ENCODE measurements around the gene CAP1.
A peak's percentile ranks its signal among the peaks of the same experiment; 100 is the strongest.

CAP1 gene

GRCh38 chr1:40059338-40059959, 18.9 kb downstream of the CAP1 start:
- peak; percentile 18 for DNase-seq

- no peak for DNase-seq
These were observed 19.6 kb downstream of the CAP1 start for GRCh38 chr1:40059960-40060750.

GRCh38 chr1:40064797-40065499, 24.4 kb downstream of the CAP1 start:
- DNase-seq = no peak

DNA sequence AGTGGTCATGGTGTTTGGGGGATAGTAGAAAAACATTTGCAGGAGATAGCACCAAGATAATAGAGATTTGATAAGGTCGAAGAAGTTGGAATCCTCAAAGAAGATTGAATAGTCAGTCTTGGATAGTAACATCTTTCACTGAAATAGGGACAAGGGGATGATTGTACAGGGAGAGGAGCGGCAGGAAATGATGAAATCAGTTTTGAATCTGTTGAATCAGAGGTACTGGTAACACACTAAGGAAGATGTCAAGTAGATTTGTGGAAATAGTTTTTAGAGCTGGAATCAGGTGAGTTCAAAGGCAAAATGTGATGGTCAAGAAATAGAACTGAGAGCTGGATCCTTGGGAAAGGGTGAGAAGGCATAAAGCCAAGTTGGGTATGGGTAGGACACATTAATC, 26.5 kb downstream of the CAP1 start:
- DNase-seq = no peak

- DNase-seq = no peak
These were observed 27.3 kb downstream of the CAP1 start for GRCh38 chr1:40067851-40068250.

GRCh38 chr1:40072142-40072541, 31.6 kb downstream of the CAP1 start:
- DNase-seq = no peak

DNA sequence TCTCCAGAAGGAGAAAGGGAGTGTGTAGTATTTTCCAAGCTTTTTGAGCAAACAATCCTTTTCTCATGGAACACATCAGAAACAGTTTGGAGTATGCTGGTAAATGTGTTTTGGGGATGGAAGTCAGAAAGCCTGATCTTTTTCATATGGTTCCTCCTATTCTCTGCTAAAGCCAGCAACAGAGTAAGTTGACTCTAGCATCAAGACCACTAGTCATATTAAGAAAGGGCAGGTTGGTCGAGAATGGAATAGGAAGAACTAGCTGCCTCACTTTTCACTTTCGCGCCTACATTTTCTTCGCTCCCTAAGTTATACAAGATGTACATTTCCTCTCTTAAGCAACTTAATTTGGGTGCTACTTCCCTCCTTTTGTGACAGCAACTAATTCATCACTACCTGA, 32.5 kb downstream of the CAP1 start:
- no peak for DNase-seq

DNA sequence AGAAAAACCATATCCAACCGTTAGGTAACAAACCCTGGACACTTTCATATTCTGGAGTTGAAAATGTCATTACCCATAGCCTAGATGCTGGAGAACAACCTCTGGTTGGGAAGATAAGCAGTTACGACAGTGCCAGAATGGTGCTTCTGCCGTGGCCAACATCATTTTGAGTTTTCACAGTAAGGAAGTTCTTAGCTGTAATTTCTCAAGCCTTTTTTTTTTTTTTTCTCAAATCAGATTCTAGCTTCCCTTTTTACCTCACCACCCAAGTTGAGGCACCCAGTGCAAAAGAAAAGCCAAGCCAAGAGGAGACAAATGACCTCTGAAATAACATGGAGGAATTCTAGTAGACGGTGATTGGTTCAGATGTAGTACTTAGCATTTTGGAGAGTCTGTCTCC, 34.7 kb downstream of the CAP1 start:
- no peak for DNase-seq

- no peak for DNase-seq
These were observed 36.4 kb downstream of the CAP1 start for GRCh38 chr1:40076895-40077312.

DNA sequence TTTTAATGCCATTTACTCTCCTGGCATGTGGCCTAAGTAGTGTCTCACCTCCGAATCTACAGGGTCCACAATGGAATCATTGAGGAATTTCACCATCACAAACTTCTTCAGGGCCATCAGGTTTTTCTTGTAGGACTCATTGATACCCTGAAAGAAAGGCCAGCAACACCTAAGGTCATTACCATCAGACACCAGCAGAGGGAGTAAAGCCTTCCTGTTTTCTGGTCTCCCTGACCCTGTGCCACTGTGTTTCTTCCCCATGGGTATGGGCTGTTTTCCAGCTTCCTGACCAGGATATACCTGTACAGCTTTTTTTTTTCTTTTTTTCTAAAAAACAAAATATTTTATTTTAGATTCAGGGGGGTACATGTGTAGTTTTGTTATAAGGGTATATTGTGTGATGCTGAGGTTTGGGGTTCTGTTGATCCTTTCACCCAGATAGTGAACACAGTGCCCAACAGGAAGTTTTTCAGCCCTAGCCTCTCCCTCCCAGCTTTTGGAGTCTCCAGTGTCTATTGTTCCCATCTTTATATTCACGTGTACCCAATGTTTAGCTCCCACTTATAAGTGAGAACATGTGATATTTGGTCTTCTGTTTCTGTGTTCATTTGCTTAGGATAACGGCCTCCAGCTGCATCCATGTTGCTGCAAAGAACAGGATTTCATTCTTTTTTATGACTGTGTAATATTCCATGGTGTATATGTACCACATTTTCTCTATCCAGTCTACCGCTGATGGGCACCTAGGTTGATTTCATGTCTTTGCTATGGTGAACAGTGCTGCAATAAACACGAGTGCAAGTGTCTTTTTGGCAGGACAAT, 38.2 kb downstream of the CAP1 start:
- peak; percentile 27 for DNase-seq

GRCh38 chr1:40079774-40080400, 39.4 kb downstream of the CAP1 start:
- no peak for DNase-seq

GRCh38 chr1:40081871-40082270, 41.3 kb downstream of the CAP1 start:
- no peak for DNase-seq

- peak; percentile 73 for DNase-seq
These were observed 44.2 kb downstream of the CAP1 start for GRCh38 chr1:40084750-40085149.

DNA sequence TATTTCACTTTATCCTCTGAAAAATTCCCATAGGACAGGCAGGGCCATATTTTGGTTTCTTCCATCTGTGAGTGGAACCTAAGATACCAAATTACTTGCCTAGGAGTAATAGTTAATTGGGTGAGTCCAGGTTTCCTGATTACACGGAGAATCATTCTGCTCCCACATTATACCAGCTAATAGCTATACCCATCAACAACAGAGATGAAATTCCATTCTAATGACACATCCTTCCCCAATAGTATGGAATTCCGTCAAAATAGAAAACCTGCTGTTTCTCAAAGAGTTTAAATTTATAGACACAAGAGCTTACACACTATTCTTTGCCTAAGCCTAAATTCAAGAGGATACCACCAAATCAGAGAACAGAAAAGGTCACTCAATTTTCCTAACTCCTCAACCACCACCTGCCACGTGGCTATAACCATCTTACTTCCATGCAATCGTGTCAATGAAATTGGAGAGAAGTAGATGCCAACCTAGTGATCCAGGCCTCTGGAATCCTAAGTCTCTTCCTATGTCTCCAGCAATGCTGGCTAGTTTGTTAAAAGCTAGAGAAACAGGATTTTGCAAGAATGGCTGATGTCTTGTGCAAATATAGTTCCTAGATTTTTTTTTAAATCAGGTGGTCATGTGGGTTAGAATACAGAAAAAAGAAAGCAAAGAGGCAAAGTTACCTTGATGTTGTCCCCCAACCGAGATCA, 50.3 kb downstream of the CAP1 start:
- no peak for DNase-seq

GRCh38 chr1:40092241-40092640, 51.7 kb downstream of the CAP1 start:
- no peak for DNase-seq

DNA sequence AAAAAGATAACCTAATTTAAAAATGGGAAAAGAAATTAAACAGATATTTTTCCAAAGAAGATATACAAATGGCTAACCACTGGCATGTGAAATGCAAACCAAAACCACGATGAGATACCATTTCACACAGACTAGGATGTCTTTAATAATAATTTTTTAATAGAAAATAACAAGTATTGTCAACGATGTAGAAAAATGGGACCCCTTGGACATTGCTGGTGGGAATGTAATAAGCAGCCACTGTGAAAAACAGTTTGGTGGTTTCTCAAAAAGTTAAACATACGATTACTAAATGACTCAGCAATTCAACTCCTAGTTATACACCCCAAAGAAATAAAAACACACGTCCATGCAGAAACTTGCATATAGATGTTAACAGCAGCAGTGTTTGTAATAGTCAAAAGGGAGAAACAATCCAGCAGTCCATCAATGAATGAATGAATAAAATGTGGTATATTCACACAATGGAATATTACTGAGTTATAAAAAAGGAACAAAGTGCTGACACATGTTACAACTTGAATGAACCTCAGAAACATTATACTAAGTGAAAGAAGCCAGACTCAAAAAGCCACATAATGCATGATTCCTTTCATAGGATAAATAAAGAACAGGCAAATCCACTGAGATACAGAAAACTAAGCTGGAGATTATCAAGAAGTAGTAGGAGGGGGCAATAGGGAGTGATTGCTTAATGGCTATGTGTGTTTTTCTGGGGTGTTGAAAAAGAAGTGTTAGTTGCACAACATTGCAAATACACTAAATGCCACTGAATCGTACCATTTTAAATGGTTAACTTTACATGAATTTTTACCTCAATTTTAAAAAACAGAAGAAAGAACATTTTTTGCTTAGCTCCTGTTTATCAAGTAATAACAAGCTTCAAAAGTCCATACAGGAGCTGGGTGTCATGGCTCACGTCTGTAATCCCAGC, 52.4 kb downstream of the CAP1 start:
- DNase-seq = no peak

DNA sequence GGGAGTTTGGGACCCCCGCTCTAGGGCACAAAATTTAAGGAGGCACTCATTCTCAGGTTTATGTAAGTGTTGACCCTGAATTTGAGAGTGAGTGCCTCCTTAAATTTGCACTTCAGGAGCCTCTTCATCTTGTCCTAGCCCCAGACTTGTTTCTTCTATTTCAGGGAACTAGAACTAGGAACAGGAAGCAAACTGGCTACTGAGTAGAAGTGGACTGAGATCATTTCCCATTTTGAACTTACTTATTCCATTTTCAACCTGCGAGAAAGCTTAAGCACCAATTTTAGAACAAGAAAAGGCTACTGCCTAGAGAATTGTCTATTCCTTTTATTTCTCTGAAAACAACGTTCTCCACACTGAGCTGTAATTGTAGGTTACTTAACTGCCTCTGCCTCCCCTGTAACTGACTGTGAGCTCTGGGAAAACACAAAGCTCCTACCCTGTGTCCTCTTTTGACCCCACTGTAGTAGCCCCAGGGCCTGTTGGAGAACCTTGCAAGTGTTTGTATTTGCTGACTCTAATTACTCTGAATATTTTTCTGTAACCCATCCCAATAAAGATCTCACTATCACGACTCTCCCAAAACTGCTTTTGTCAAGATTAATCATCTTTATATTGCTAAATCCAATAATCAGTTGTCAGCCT, 54.1 kb downstream of the CAP1 start:
- DNase-seq = peak; percentile 7

GRCh38 chr1:40095806-40096205, 55.3 kb downstream of the CAP1 start:
- DNase-seq = no peak

DNA sequence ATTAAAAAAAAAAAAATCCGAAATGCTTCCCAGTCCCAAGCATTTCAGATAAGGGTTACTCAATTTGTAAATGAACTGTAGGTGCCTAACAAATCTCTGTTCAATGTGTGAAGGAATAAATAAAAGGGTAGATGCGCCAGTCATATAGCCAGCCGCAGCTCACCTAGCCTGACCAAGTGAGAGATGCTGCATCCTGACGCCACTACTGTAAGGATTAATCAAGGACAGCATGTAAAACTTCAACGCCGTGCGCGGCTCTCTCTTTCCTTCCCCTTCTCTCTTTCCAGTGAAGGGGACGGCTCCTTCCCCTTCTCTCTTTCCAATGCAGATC, 56.1 kb downstream of the CAP1 start:
- DNase-seq = no peak
